Transverse colon (tissue), 4 donors: Measurements from ENCODE around the gene NUDC. TPM values are rescaled to one million over a fixed set of nuclear protein-coding genes. Genes with fewer than 3 reads are reported as not detected.
"Not testable (repeated sequence)": the region's sequence is repeated elsewhere in the genome, so short reads cannot be mapped to it uniquely, and the experiment has no call there.

Source experiments
- DNase-seq: peaks from one replicate; pipeline ENCODE4 v3.0.0-alpha.2; 2019
- H3K27ac ChIP-seq, 4 donors: fragments of 200-600 bp; sonication (generic); 2 replicates each; pipeline ENCODE4 v1.5.1; 2016 to 2018; ENCODE audit warnings: inconsistent platforms in 4 of 4
- H3K27me3 ChIP-seq: fragments of 200-600 bp; sonication (generic); 2 replicates; pipeline ENCODE4 v1.5.1; 2017; ENCODE audit warnings: inconsistent platforms
- H3K36me3 ChIP-seq, 4 donors: fragments of 200-600 bp; sonication (generic); 2 replicates each; pipeline ENCODE4 v1.5.1; 2017 to 2019; ENCODE audit warnings: inconsistent platforms in 4 of 4
- H3K4me1 ChIP-seq, 4 donors: fragments of 200-600 bp; sonication (generic); 2 replicates each; pipeline ENCODE4 v1.5.1; 2017 to 2020; ENCODE audit warnings: inconsistent platforms in 4 of 4
- H3K4me3 ChIP-seq, 4 donors: fragments of 200-600 bp; sonication (generic); 1 replicate in 1 of 4; 2 replicates in 3 of 4; pipeline versions ENCODE4 v1.5.1 to v1.6.1; 2017 to 2019; ENCODE audit warnings: inconsistent platforms in 4 of 4
- H3K9me3 ChIP-seq, 2 donors: fragments of 200-600 bp; sonication (generic); 2 replicates each; pipeline ENCODE4 v1.5.1; 2017 to 2019; ENCODE audit warnings: inconsistent platforms in 2 of 2
- CTCF ChIP-seq, 5 experiments: fragments of 200-600 bp in 3 of 5; fragments of 450-650 bp in 2 of 5; sonication (generic) in 3 of 5; IDR thresholded peaks; 1 replicate in 2 of 5; 2 replicates in 3 of 5; pipeline ENCODE4 v1.5.1; 2016 to 2017; ENCODE audit warnings: antibody characterized with exemption in 5 of 5, inconsistent platforms in 3 of 5, mild to moderate bottlenecking in 2 of 5, moderate library complexity in 1 of 5
- EP300 ChIP-seq: sonication (generic); formaldehyde crosslinking; IDR thresholded peaks from one replicate; pipeline ENCODE4 v1.6.1; 2017; ENCODE audit warnings: antibody characterized with exemption, low read depth
- POLR2A ChIP-seq: fragments of 450-650 bp; IDR thresholded peaks from one replicate; pipeline ENCODE4 v1.6.1; 2016; ENCODE audit warnings: antibody characterized with exemption, mild to moderate bottlenecking, moderate library complexity
- POLR2AphosphoS5 ChIP-seq, 3 donors: sonication (generic); formaldehyde crosslinking; IDR thresholded peaks; one replicate each; pipeline ENCODE4 v1.6.1; 2016; ENCODE audit warnings: antibody characterized with exemption in 3 of 3
- WGBS, 2 donors: methylation state at CpG; one replicate each; pipeline ENCODE4 v1.1.5; 2018; ENCODE audit warnings: low coverage in 1 of 2; 5-methylcytosine and 5-hydroxymethylcytosine counted together
- in situ Hi-C, 4 donors: fragments of 200-750 bp; cut with MboI; loops; one replicate each; pipeline versions ENCODE4 v1.15.0 to v1.15.1; 2017; ENCODE audit warnings: low sequenced_read_pairs in 3 of 4, low pct_ligation_motif_present in 1 of 4, low pct_unique_long_range_greater_than_20kb in 1 of 4
- intact Hi-C: fragments of 100-400 bp; cut with DNase I; formaldehyde crosslinking; loops from one replicate; pipeline ENCODE4 v1.15.1; 2023; ENCODE audit warnings: low total_unique reads
- total RNA-seq, 4 donors: library from RNA; depleted of rRNA; stranded (reverse); fragments of >200 nt; gene quantifications; one replicate each; pipeline ENCODE4 v1.1.0, GENCODE V29; 2016

Gene NUDC
- total RNA-seq, 4 donors from 2014 or later, result 10.8 to 39.9 (median 27.6) TPM

GRCh38 chr1:26945728-26946127 lies 24.2 kb downstream of the NUDC start:
- peak; percentile 84 for DNase-seq
- H3K36me3 ChIP-seq, result peaks cover 0 to 34% (median 14%) of the 10 kb centered on the region in 4 donors

GRCh38 chr1:26946270-26946669 lies 24.7 kb downstream of the NUDC start:
- in situ Hi-C loops, result no loop called here
- 54% methylated on average over 4 of the region's 4 CpGs; no CpG with 5 or more reads in 1 of the 2 donors for WGBS, 2 donors
- Histone ChIP-seq H3K4me3 (no peak overlapping the region), H3K36me3 (peaks cover 0 to 34% (median 12%) of the 10 kb centered on the region in 4 donors), H3K4me1 (peaks cover 3 to 24% (median 13%) of the 10 kb centered on the region in 4 donors), H3K27ac (peak overlapping the region; percentile 53 to 73 (median 55)), H3K9me3 (no peaks in the 10 kb centered on the region), H3K27me3 (no peaks in the 10 kb centered on the region)
- DNase-seq, result no peak
- TF ChIP-seq EP300, result no peak
- no peak for TF ChIP-seq CTCF (IDR thresholded peaks at IDR 0.05)
- TF ChIP-seq POLR2AphosphoS5 (IDR thresholded peaks at IDR 0.05), result no peak
- TF ChIP-seq POLR2A, result no peak
- intact Hi-C loops, result no loop called here

More at GRCh38 chr1:26945728-26946127, 24.2 kb downstream of the NUDC start:
- Histone ChIP-seq H3K4me1 (peaks cover 3 to 24% (median 13%) of the 10 kb centered on the region in 4 donors), H3K4me3 (no peak overlapping the region), H3K9me3 (no peaks in the 10 kb centered on the region), H3K27me3 (no peaks in the 10 kb centered on the region), H3K27ac (peak overlapping the region; percentile 53 to 73 (median 55))
- TF ChIP-seq POLR2A (no peak), EP300 (no peak), CTCF (IDR thresholded peaks at IDR 0.05) (peak in 2 of 5 experiments; percentile 34 to 50), POLR2AphosphoS5 (IDR thresholded peaks at IDR 0.05) (peak in 2 of 3 donors; percentile 66 to 74)
- whole genome bisulfite sequencing, 2 donors, result 52 to 53% methylated on average over 7 to 8 of the region's 8 CpGs
- intact Hi-C loops, result no loop called here
- in situ Hi-C loops, result no loop called here

- DNase-seq, intact Hi-C loops, H3K27me3 ChIP-seq, H3K27ac ChIP-seq, H3K9me3 ChIP-seq, H3K36me3 ChIP-seq, in situ Hi-C loops, H3K4me3 ChIP-seq: not testable (repeated sequence)
- 89% methylated on average over 16 of the region's 16 CpGs; no CpG with 5 or more reads in 1 of the 2 donors for WGBS, 2 donors
- H3K4me1 ChIP-seq, result peaks cover 3 to 24% (median 13%) of the 10 kb centered on the region in 4 donors
These were observed 27.1 kb downstream of the NUDC start for GRCh38 chr1:26948725-26949057.

GRCh38 chr1:26949266-26949925 lies 27.9 kb downstream of the NUDC start:
- no peak overlapping the region for H3K27ac ChIP-seq
- WGBS, 2 donors, result 93% methylated on average over 1 of the region's 1 CpG; no CpG with 5 or more reads in 1 of the 2 donors

More at GRCh38 chr1:26949266-26949925, 27.9 kb downstream of the NUDC start:
- TF ChIP-seq CTCF (IDR thresholded peaks at IDR 0.05), result no peak
- TF ChIP-seq POLR2A, result no peak
- TF ChIP-seq EP300, result no peak
- no peak for TF ChIP-seq POLR2AphosphoS5 (IDR thresholded peaks at IDR 0.05)
- in situ Hi-C loops, result no loop called here
- Histone ChIP-seq H3K27me3 (no peaks in the 10 kb centered on the region), H3K36me3 (peaks cover 0 to 4% (median 0%) of the 10 kb centered on the region in 4 donors), H3K4me3 (no peak overlapping the region), H3K4me1 (peaks cover 3 to 24% (median 13%) of the 10 kb centered on the region in 4 donors), H3K9me3 (no peaks in the 10 kb centered on the region)
- intact Hi-C loops, result no loop called here
- DNase-seq, result no peak
